PC-3 (cell line): ENCODE measurements around the gene MID1. TPM values are rescaled to one million over a fixed set of nuclear protein-coding genes. Genes with fewer than 3 reads are reported as not detected.

Experiments
- ATAC-seq: fragments of 200-7000 bp; cut with Tn5 transposase; 2 replicates; pipeline ENCODE4 v1.9.1; 2020; ENCODE audit warnings: mild to moderate bottlenecking, moderate library complexity
- BruUV-seq: library from RNA; stranded (reverse); fragments of 400-500 nt; replicated peaks from 2 replicates; lab custom pipeline; 2021; lab: Mats Ljungman, UMichigan
- CTCF ChIA-PET: fragments of 300-600 bp; sonication (Branson Sonifier 250); formaldehyde crosslinking; loops from one replicate; lab custom pipeline; 2022; ENCODE audit warnings: antibody characterized with exemption; lab: Charles Lee
- POLR2A ChIA-PET: fragments of 300-600 bp; sonication (Branson Sonifier 250); formaldehyde crosslinking; loops from one replicate; lab custom pipeline; 2022; ENCODE audit warnings: antibody characterized with exemption; ENCODE audit not compliant: unreplicated experiment; lab: Charles Lee
- DNase-seq: peaks from one replicate; pipeline ENCODE4 v3.0.0-alpha.2; 2015
- H2AFZ ChIP-seq: fragments of 300-600 bp; sonication (generic); 2 replicates; pipeline ENCODE4 v1.6.0; 2016; ENCODE audit warnings: antibody characterized with exemption, low read length
- H3F3A ChIP-seq: fragments of 300-600 bp; sonication (generic); one replicate; pipeline ENCODE4 v1.6.0; 2017; ENCODE audit warnings: antibody characterized with exemption, low read length, control low read depth, mild to moderate bottlenecking; ENCODE audit not compliant: unreplicated experiment
- H3K27ac ChIP-seq: fragments of 300-600 bp; sonication (generic); 2 replicates; pipeline ENCODE4 v1.5.1; 2016; ENCODE audit warnings: mild to moderate bottlenecking, low read length
- H3K27me3 ChIP-seq: fragments of 300-600 bp; sonication (generic); 2 replicates; pipeline ENCODE4 v1.6.1; 2016; ENCODE audit warnings: low read length, mixed read lengths
- H3K36me3 ChIP-seq: fragments of 300-600 bp; sonication (generic); 2 replicates; pipeline ENCODE4 v1.6.1; 2016; ENCODE audit warnings: low read depth, mixed run types, low read length, mixed read lengths
- H3K4me1 ChIP-seq: fragments of 300-600 bp; sonication (generic); 2 replicates; pipeline ENCODE4 v1.5.1; 2016; ENCODE audit warnings: low read length; ENCODE audit not compliant: insufficient read depth
- H3K4me2 ChIP-seq: fragments of 300-600 bp; sonication (generic); 2 replicates; pipeline ENCODE4 v1.6.0; 2016; ENCODE audit warnings: low read length
- H3K4me3 ChIP-seq: fragments of 300-600 bp; sonication (generic); 2 replicates; pipeline ENCODE4 v1.5.1; 2016; ENCODE audit warnings: mild to moderate bottlenecking, low read length, mixed read lengths
- H3K79me2 ChIP-seq: fragments of 300-600 bp; sonication (generic); 2 replicates; pipeline ENCODE4 v1.6.1; 2017; ENCODE audit warnings: low read length, mixed read lengths
- H3K9ac ChIP-seq: fragments of 300-600 bp; sonication (generic); 2 replicates; pipeline ENCODE4 v1.6.0; 2016; ENCODE audit warnings: mild to moderate bottlenecking, low read length
- H3K9me2 ChIP-seq: fragments of 300-600 bp; sonication (generic); replicated peaks from 2 replicates; pipeline ENCODE4 v1.6.1; 2016; ENCODE audit warnings: mixed run types, low read length, mixed read lengths
- H3K9me3 ChIP-seq: fragments of 300-600 bp; sonication (generic); 2 replicates; pipeline ENCODE4 v1.6.1; 2016; ENCODE audit warnings: low read length, mixed read lengths
- H4K20me1 ChIP-seq: fragments of 300-600 bp; sonication (generic); 2 replicates; pipeline ENCODE4 v1.6.1; 2016; ENCODE audit warnings: low read length, mixed read lengths
- CTCF ChIP-seq: fragments of 300-600 bp; sonication (generic); conservative IDR thresholded peaks from 2 replicates; pipeline ENCODE4 v1.5.1; 2017; ENCODE audit warnings: antibody characterized with exemption, low read depth, mild to moderate bottlenecking, low read length
- EZH2 ChIP-seq: fragments of 300-600 bp; sonication (generic); IDR thresholded peaks from one replicate; pipeline ENCODE4 v1.6.1; 2017; ENCODE audit warnings: antibody characterized with exemption, mild to moderate bottlenecking, low read length; ENCODE audit not compliant: unreplicated experiment
- EZH2phosphoT487 ChIP-seq: fragments of 300-600 bp; sonication (generic); IDR thresholded peaks from 2 replicates; pipeline ENCODE4 v1.6.1; 2018; ENCODE audit warnings: mild to moderate bottlenecking, antibody characterized with exemption, low read length, borderline replicate concordance
- intact Hi-C: fragments of 100-400 bp; cut with micrococcal nuclease; formaldehyde crosslinking; loops from 2 replicates; pipeline ENCODE4 v1.9.0; 2023
- total RNA-seq: library from RNA; depleted of rRNA; stranded (reverse); fragments of >200 nt; gene quantifications from 2 replicates; pipeline ENCODE4 v1.2.3, GENCODE V29; 2014

MID1 gene
- total RNA-seq, 1 experiment from 2014 or later = 21.9 TPM

- Histone ChIP-seq H3K27me3 (no peaks in the 10 kb centered on the region), H3K27ac (no peak overlapping the region), H3K4me3 (no peak overlapping the region), H3F3A (no peaks in the 10 kb centered on the region), H4K20me1 (no peaks in the 10 kb centered on the region), H2AFZ (no peak overlapping the region), H3K9ac (no peak overlapping the region), H3K9me2 (no peaks in the 10 kb centered on the region), H3K4me2 (no peak overlapping the region), H3K4me1 (no peaks in the 10 kb centered on the region), H3K36me3 (no peaks in the 10 kb centered on the region), H3K9me3 (no peaks in the 10 kb centered on the region), H3K79me2 (no peaks in the 10 kb centered on the region)
- no peak for ATAC-seq
- CTCF ChIA-PET = no interaction called here
- BruUV-seq = no TSS peak
- intact Hi-C loops = no loop called here
- POLR2A ChIA-PET = no interaction called here
- DNase-seq = no peak
- TF ChIP-seq EZH2 (no peak), CTCF (no peak), EZH2phosphoT487 (no peak)
These were observed 190.5 kb downstream of the MID1 start for GRCh38 chrX:10429908-10430307.

- ChIA-PET CTCF (no interaction called here), POLR2A (no interaction called here)
- Histone ChIP-seq H3K4me2 (no peak overlapping the region), H3K4me3 (no peak overlapping the region), H3K9me2 (no peaks in the 10 kb centered on the region), H3K79me2 (no peaks in the 10 kb centered on the region), H3K27ac (no peak overlapping the region), H3K36me3 (no peaks in the 10 kb centered on the region), H2AFZ (no peak overlapping the region), H3K9me3 (no peaks in the 10 kb centered on the region), H3K27me3 (no peaks in the 10 kb centered on the region), H3K9ac (no peak overlapping the region), H3F3A (no peaks in the 10 kb centered on the region), H3K4me1 (no peaks in the 10 kb centered on the region), H4K20me1 (no peaks in the 10 kb centered on the region)
- intact Hi-C loops = no loop called here
- no peak for ATAC-seq
- DNase-seq = no peak
- BruUV-seq = no TSS peak
- no peak for TF ChIP-seq EZH2
- TF ChIP-seq EZH2phosphoT487 = no peak
- TF ChIP-seq CTCF = no peak
These were observed 193.1 kb downstream of the MID1 start for GRCh38 chrX:10427249-10427648.

GRCh38 chrX:10423716-10424115 is 196.7 kb downstream of the MID1 start:
- H3K36me3 ChIP-seq = no peaks in the 10 kb centered on the region
- no peak overlapping the region for H3K9ac ChIP-seq
- H3K4me1 ChIP-seq = no peaks in the 10 kb centered on the region
- no peaks in the 10 kb centered on the region for H4K20me1 ChIP-seq
- H3K9me2 ChIP-seq = no peaks in the 10 kb centered on the region
- H3K9me3 ChIP-seq = no peaks in the 10 kb centered on the region
- no peak for DNase-seq
- H2AFZ ChIP-seq = no peak overlapping the region
- ChIA-PET POLR2A (no interaction called here), CTCF (interaction anchor here (0.6 kb wide), 1 partner anchor 455 kb away, joined by 3 read pairs; no protein-coding TSS in a partner anchor)
- TF ChIP-seq EZH2phosphoT487 (no peak), CTCF (no peak), EZH2 (no peak)
- H3K79me2 ChIP-seq = no peaks in the 10 kb centered on the region
- intact Hi-C loops = no loop called here
- no peak overlapping the region for H3K4me2 ChIP-seq
- H3K27ac ChIP-seq = no peak overlapping the region
- H3K27me3 ChIP-seq = no peaks in the 10 kb centered on the region
- H3F3A ChIP-seq = no peaks in the 10 kb centered on the region
- no peak overlapping the region for H3K4me3 ChIP-seq
- ATAC-seq = no peak
- no TSS peak for BruUV-seq
